Heart right ventricle (tissue), 16 donors: ENCODE measurements around the gene RPRD2. TPM values are rescaled to one million over a fixed set of nuclear protein-coding genes. Genes with fewer than 3 reads are reported as not detected.

Experiments used
- ATAC-seq, 8 donors: fragments of 200-7000 bp; cut with Tn5 transposase; one replicate each; pipeline ENCODE4 v1.9.1; 2020; ENCODE audit warnings: mild to moderate bottlenecking in 8 of 8, moderate library complexity in 8 of 8, moderate number of reproducible peaks in 1 of 8
- DNase-seq, 2 donors: peaks; one replicate each; pipeline ENCODE4 v3.0.0-alpha.2; 2020
- H3K27ac ChIP-seq, 10 donors: fragments of 200-600 bp; sonication (generic) in 2 of 10; one replicate each; pipeline versions ENCODE4 v1.5.0 to v1.8.0; 2020 to 2022; ENCODE audit warnings: mild to moderate bottlenecking in 3 of 10
- H3K27me3 ChIP-seq, 7 donors: fragments of 200-600 bp; one replicate each; pipeline ENCODE4 v1.8.0; 2021 to 2022; ENCODE audit warnings: mild to moderate bottlenecking in 2 of 7
- H3K36me3 ChIP-seq, 9 donors: fragments of 200-600 bp; sonication (generic) in 1 of 9; one replicate each; pipeline versions ENCODE4 v1.5.0 to v1.8.0; 2020 to 2022; ENCODE audit warnings: mild to moderate bottlenecking in 2 of 9
- H3K4me1 ChIP-seq, 9 donors: fragments of 200-600 bp; sonication (generic) in 1 of 9; one replicate each; pipeline versions ENCODE4 v1.5.0 to v1.8.0; 2020 to 2022; ENCODE audit warnings: mild to moderate bottlenecking in 4 of 9
- H3K4me3 ChIP-seq, 10 donors: fragments of 200-600 bp; sonication (generic) in 2 of 10; one replicate each; pipeline versions ENCODE4 v1.5.0 to v1.8.0; 2020 to 2022; ENCODE audit warnings: mild to moderate bottlenecking in 7 of 10, moderate library complexity in 2 of 10
- H3K9me3 ChIP-seq, 11 donors: fragments of 200-600 bp in 10 of 11; sonication (generic) in 2 of 11; one replicate each; pipeline versions ENCODE4 v1.5.0 to v1.8.0; 2013 to 2022; ENCODE audit warnings: mild to moderate bottlenecking in 2 of 11, control low read depth in 1 of 11, moderate library complexity in 1 of 11
- CTCF ChIP-seq, 9 donors: fragments of 200-600 bp; sonication (generic) in 2 of 9; IDR thresholded peaks; one replicate each; pipeline versions ENCODE4 v1.5.0 to v1.8.0; 2021 to 2022; ENCODE audit warnings: antibody characterized with exemption in 9 of 9, mild to moderate bottlenecking in 5 of 9, moderate library complexity in 1 of 9
- WGBS, 2 donors: extraction: QIAGEN DNeasy Blood & Tissue Kit; methylation state at CpG; one replicate each; pipeline ENCODE4 v1.1.7; 2013; ENCODE audit warnings: inconsistent platforms in 1 of 2; 5-methylcytosine and 5-hydroxymethylcytosine counted together
- intact Hi-C, 10 donors: fragments of 100-400 bp; cut with DNase I; formaldehyde crosslinking; loops; one replicate each; pipeline versions ENCODE4 v1.11.1 to v1.14.2; 2022
- polyA plus RNA-seq, 2 donors: library from polyadenylated mRNA; stranded (reverse); fragments of 200-250 nt; gene quantifications; one replicate each; pipeline ENCODE4 v1.2.3, GENCODE V29; 2013
- total RNA-seq, 10 donors: library from RNA; stranded (reverse); fragmentation: NEBNext Ultra II Directional in 3 of 10; extraction: Animal tissue kit (Norgen Biotek cat#: 25700) in 3 of 10; gene quantifications; one replicate each; pipeline versions ENCODE4 v1.2.1 to v1.2.4, GENCODE V29; 2021 to 2023
- donor health status: Arrhythmogenic right ventricular cardiomyopathy.
- donor health status: ischemic (EF 13 %, LVEDD 7.1; RV severe dilation, severe dysfunction).
- donor health status: healthy with polysubstance abuse.
- donor health status: DM: no; HTN: yes; CAD: no.
- donor health status: DM: no; HTN: no; CAD: no.
- donor health status: ischemic (EF 25% LVEDD 6.9; RV normal size, moderate dysfunction).
- donor health status: ischemic (EF 25% LVEDD 5.7; RV mildly dilated, moderate dysfunction).
- donor health status: healthy.
- donor health status: DM: yes; HTN: yes; CAD: no.
- donor health status: Ischemic cardiomyopathy.
- donor health status: ischemic (EF 35%, LVEDD 5.7; RV mildly dilated, moderate dysfunction).
- donor health status: nonischemic (EF 11% LVEDD 7.7; RV severe dilation, severe dysfunction).
- donor health status: DM: yes; HTN: yes; CAD: no.
- donor health status: PGD.
- donor health status: ischemic (EF 29% LVEDD 5.4; RV normal size, mild dysfunction).
- donor health status: nonischemic (EF 23%, LVEDD 6.1; RV moderate dilation, normal function).

The RPRD2 gene
- total and polyA plus RNA-seq, 12 donors, result 4.0 to 34.5 (median 27.9) TPM

- ATAC-seq, result no peak
- Histone ChIP-seq H3K27ac (no peak overlapping the region), H3K4me3 (no peak overlapping the region), H3K4me1 (peaks cover 0 to 11% (median 0%) of the 10 kb centered on the region in 9 donors), H3K9me3 (no peaks in the 10 kb centered on the region), H3K27me3 (no peaks in the 10 kb centered on the region), H3K36me3 (peaks cover 0 to 98% (median 38%) of the 10 kb centered on the region in 9 donors)
- no peak for DNase-seq
- intact Hi-C loops, result loop anchor here in 6 of 10 donors (5.0 to 10.0 kb wide), 3 partner anchors 158 to 348 kb away; partner anchors contain the start of gene ENSA (in 5 of the 6)
- TF ChIP-seq CTCF (IDR thresholded peaks at IDR 0.05), result no peak
Measured at GRCh38 chr1:150466964-150467363, 103.0 kb downstream of the RPRD2 start.

GRCh38 chr1:150469291-150469690 is 105.3 kb downstream of the RPRD2 start:
- no peak for ATAC-seq
- no peak for TF ChIP-seq CTCF (IDR thresholded peaks at IDR 0.05)
- H3K4me1 ChIP-seq, result peaks cover 0 to 27% (median 12%) of the 10 kb centered on the region in 9 donors
- H3K27ac ChIP-seq, result peak overlapping the region in 3 of 10 donors; percentile 47 to 69 (median 59)
- H3K4me3 ChIP-seq, result no peak overlapping the region
- intact Hi-C loops, result loop anchor here in 6 of 10 donors (5.0 to 10.0 kb wide), 3 partner anchors 156 to 346 kb away; partner anchors contain the start of gene ENSA (in 5 of the 6)
- 75 to 76% methylated on average over 1 of the region's 1 CpG for WGBS, 2 donors
- peaks cover 0 to 97% (median 42%) of the 10 kb centered on the region in 9 donors for H3K36me3 ChIP-seq
- DNase-seq, result no peak
- no peaks in the 10 kb centered on the region for H3K27me3 ChIP-seq
- no peaks in the 10 kb centered on the region for H3K9me3 ChIP-seq

GRCh38 chr1:150472601-150473200 is 108.8 kb downstream of the RPRD2 start:
- peak overlapping the region in 6 of 10 donors; percentile 3 to 81 (median 22) for H3K27ac ChIP-seq
- peaks cover 0 to 67% (median 27%) of the 10 kb centered on the region in 9 donors for H3K36me3 ChIP-seq
- TF ChIP-seq CTCF (IDR thresholded peaks at IDR 0.05), result no peak
- DNase-seq, result no peak
- no peaks in the 10 kb centered on the region for H3K27me3 ChIP-seq
- intact Hi-C loops, result loop anchor here in 5 of 10 donors (5.0 to 10.0 kb wide), 4 partner anchors 35 to 65 kb away; partner anchors contain the start of gene ECM1 (in 1 of the 5)
- no peak overlapping the region for H3K4me3 ChIP-seq
- 88 to 93% methylated on average over 10 of the region's 10 CpGs for WGBS, 2 donors
- peak in 4 of 8 donors; percentile 10 to 39 (median 18) for ATAC-seq
- peaks cover 0 to 48% (median 22%) of the 10 kb centered on the region in 9 donors for H3K4me1 ChIP-seq
- H3K9me3 ChIP-seq, result no peaks in the 10 kb centered on the region

GRCh38 chr1:150473659-150474058 is 109.7 kb downstream of the RPRD2 start:
- DNase-seq (peak; percentile 24 to 40), ATAC-seq (peak; percentile 66 to 91 (median 77))
- Histone ChIP-seq H3K4me3 (no peak overlapping the region), H3K27me3 (no peaks in the 10 kb centered on the region), H3K36me3 (peaks cover 0 to 58% (median 25%) of the 10 kb centered on the region in 9 donors), H3K4me1 (peaks cover 4 to 52% (median 26%) of the 10 kb centered on the region in 9 donors), H3K9me3 (no peaks in the 10 kb centered on the region), H3K27ac (peak overlapping the region in 9 of 10 donors; percentile 12 to 81 (median 51))
- no peak for TF ChIP-seq CTCF (IDR thresholded peaks at IDR 0.05)
- 40 to 41% methylated on average over 4 of the region's 4 CpGs for WGBS, 2 donors
- intact Hi-C loops, result loop anchor here in 5 of 10 donors (5.0 to 10.0 kb wide), 4 partner anchors 34 to 64 kb away; partner anchors contain the start of gene ECM1 (in 1 of the 5)
